Measurements from ENCODE around the gene AK4.

- TF ChIP-seq EZH2 (IDR thresholded peaks at IDR 0.05; ENCODE audit: insufficient read depth, poor library complexity, severe bottlenecking) (no peak), EZH2phosphoT487 (IDR thresholded peaks at IDR 0.05; ENCODE audit: insufficient read depth, low read depth) (no peak)
Measured at GRCh38 chr1:65164633-65165032, 16.6 kb downstream of the AK4 start.

Data from GM23248 (cell line).